GM12878 (cell line): ENCODE measurements around the gene MARVELD2. TPM values are rescaled to one million over a fixed set of nuclear protein-coding genes. Genes with fewer than 3 reads are reported as not detected.

ENCODE experiments used
- BACH1 ChIP-seq: fragments of 450-650 bp; IDR thresholded peaks from 2 replicates; pipeline ENCODE4 v1.6.1; 2017; ENCODE audit warnings: mild to moderate bottlenecking, borderline replicate concordance
- BCL11A ChIP-seq: IDR thresholded peaks from 2 replicates; pipeline ENCODE4 v1.6.1; 2011; ENCODE audit warnings: low read depth, low read length
- HCFC1 ChIP-seq: fragments of 150-350 bp; IDR thresholded peaks from 2 replicates; pipeline ENCODE4 v1.6.1; 2014; ENCODE audit warnings: low read length
- HDAC2 ChIP-seq: fragments of 200-600 bp; sonication (generic); IDR thresholded peaks from 2 replicates; pipeline ENCODE4 v1.6.1; 2017
- LARP7 ChIP-seq: fragments of 450-650 bp; IDR thresholded peaks from 2 replicates; pipeline ENCODE4 v1.6.1; 2017; ENCODE audit warnings: mild to moderate bottlenecking
- MEF2A ChIP-seq: IDR thresholded peaks from 2 replicates; pipeline ENCODE4 v1.6.1; 2011; ENCODE audit warnings: low read depth, mild to moderate bottlenecking, low read length, moderate library complexity; ENCODE audit not compliant: insufficient read depth
- MEF2B ChIP-seq: fragments of 450-650 bp; IDR thresholded peaks from 2 replicates; pipeline ENCODE4 v1.6.1; 2018; ENCODE audit warnings: mild to moderate bottlenecking, moderate library complexity; ENCODE audit not compliant: partially characterized antibody, poor library complexity, severe bottlenecking
- MTA2 ChIP-seq: fragments of 450-650 bp; IDR thresholded peaks from 2 replicates; pipeline ENCODE4 v1.6.1; 2016; ENCODE audit warnings: low read depth, mild to moderate bottlenecking, moderate library complexity
- NFYB ChIP-seq: IDR thresholded peaks from 2 replicates; pipeline ENCODE4 v1.6.1; 2011; ENCODE audit warnings: low read depth, mild to moderate bottlenecking, low read length, improper control_type of control experiment, moderate library complexity; ENCODE audit not compliant: insufficient read depth
- NR2C2 ChIP-seq: IDR thresholded peaks from 2 replicates; pipeline ENCODE4 v1.6.1; 2011; ENCODE audit warnings: borderline replicate concordance, low read depth; ENCODE audit not compliant: control insufficient read depth, insufficient read length
- NR2F1 ChIP-seq: fragments of 450-650 bp; conservative IDR thresholded peaks from 2 replicates; pipeline ENCODE4 v1.6.1; 2017; ENCODE audit warnings: mild to moderate bottlenecking
- NRF1 ChIP-seq: conservative IDR thresholded peaks from 2 replicates; pipeline ENCODE4 v1.6.1; 2011; ENCODE audit warnings: mild to moderate bottlenecking, low read depth, low read length, improper control_type of control experiment
- PAX8 ChIP-seq: fragments of 450-650 bp; IDR thresholded peaks from 2 replicates; pipeline ENCODE4 v1.6.1; 2017; ENCODE audit warnings: mild to moderate bottlenecking, moderate library complexity
- RAD21 ChIP-seq: IDR thresholded peaks from 2 replicates; pipeline ENCODE4 v1.6.1; 2011; ENCODE audit warnings: mild to moderate bottlenecking, low read depth, low read length, moderate library complexity; ENCODE audit not compliant: insufficient read depth
- RCOR1 ChIP-seq: conservative IDR thresholded peaks from 2 replicates; pipeline ENCODE4 v1.6.1; 2012; ENCODE audit warnings: low read depth, low read length, improper control_type of control experiment
- SPI1 ChIP-seq: IDR thresholded peaks from 2 replicates; pipeline ENCODE4 v1.6.1; 2011; ENCODE audit warnings: low read depth, mild to moderate bottlenecking, low read length, moderate library complexity, borderline replicate concordance; ENCODE audit not compliant: insufficient read depth
- ZNF24 ChIP-seq: fragments of 450-650 bp; IDR thresholded peaks from 2 replicates; pipeline ENCODE4 v1.6.1; 2017; ENCODE audit warnings: antibody characterized with exemption, mild to moderate bottlenecking
- polyA plus RNA-seq, 11 experiments: library from polyadenylated mRNA; depleted of rRNA in 4 of 11; unstranded in 6 of 11; stranded (reverse) in 5 of 11; fragments of >200 nt; fragmentation: Nextera tagmentation in 4 of 11; fragmentation: Illumina TruSeq in 1 of 11; extraction: Ambion mirVana in 4 of 11; extraction: Trizol in 1 of 11; gene quantifications; 1 replicate in 1 of 11; 2 replicates in 10 of 11; pipeline versions ENCODE4 v1.2.1 to v1.2.3, GENCODE V29; 2011 to 2016; ENCODE audit warnings: inconsistent platforms in 2 of 11, missing spikeins in 2 of 11, low read depth in 1 of 11
- total RNA-seq, 4 experiments: library from RNA; depleted of rRNA in 3 of 4; stranded (reverse); fragments of >200 nt in 3 of 4; fragmentation: Illumina TruSeq in 1 of 4; extraction: Trizol in 1 of 4; gene quantifications; 2 replicates each; pipeline versions ENCODE4 v1.2.1 to v1.2.3, GENCODE V29; 2013 to 2021
- TF ChIP-seq, protein P1 (sequence below): fragments of 150-350 bp; IDR thresholded peaks from 2 replicates; pipeline ENCODE4 v1.6.1; 2014; ENCODE audit warnings: mild to moderate bottlenecking, low read depth, low read length
- TF ChIP-seq, protein P2 (sequence below): fragments of 450-650 bp; IDR thresholded peaks from 2 replicates; pipeline ENCODE4 v1.6.1; 2016; ENCODE audit warnings: mild to moderate bottlenecking
- TF ChIP-seq, protein P3 (sequence below): fragments of 450-650 bp; IDR thresholded peaks from 2 replicates; pipeline ENCODE4 v1.6.1; 2017; ENCODE audit warnings: mild to moderate bottlenecking, low read depth, inconsistent platforms; ENCODE audit not compliant: poor library complexity, severe bottlenecking
- TF ChIP-seq, protein P4 (sequence below): fragments of 450-650 bp; conservative IDR thresholded peaks from 2 replicates; pipeline ENCODE4 v1.6.1; 2017; ENCODE audit warnings: mild to moderate bottlenecking, moderate library complexity

MARVELD2 gene
- total and polyA plus RNA-seq, 10 of the 15 experiments (the other 5 are each of a cell fraction or from before 2014, with no cell fraction given): 0.37 to 6.2 (median 3.8) TPM

DNA sequence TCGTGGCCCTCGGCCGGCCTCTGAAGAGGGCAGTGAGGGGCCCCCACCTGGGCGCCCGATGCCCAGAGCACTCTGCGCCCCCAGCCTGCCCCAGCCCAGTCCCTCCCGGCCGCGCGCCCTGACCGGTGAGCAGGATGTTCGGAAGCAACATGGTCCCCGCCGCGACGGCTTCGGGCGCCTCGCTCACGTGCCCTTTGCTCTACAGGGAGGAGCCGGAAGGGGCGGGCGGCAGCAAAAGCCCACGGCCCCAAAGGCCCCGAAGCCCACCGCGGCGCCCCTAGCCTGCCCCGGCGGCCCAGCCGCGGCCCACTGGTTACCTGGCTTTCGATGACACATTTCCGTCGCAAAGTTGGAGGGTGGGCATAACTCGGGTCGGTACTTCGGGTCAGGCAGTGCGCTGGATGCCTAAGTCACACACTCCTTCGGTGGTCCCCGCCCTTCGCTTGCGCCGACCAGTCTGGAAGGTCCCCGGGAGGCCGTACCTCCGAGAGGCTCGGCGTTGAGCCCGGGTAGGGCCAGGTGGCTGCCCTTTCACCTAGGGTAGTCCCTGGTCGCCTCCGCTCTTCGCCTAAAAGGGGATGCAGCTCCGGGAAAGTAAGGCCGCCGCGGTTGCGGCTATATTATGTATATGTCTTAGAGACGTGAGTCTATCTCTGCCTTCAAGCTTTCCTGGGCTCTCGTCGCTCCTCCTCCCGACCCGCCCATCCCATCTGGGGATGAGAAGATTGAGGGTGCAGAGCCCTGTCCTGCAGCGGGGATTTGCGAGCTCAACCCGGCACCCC is 45.4 kb upstream of the MARVELD2 start, which contains the start of the genes AK6, RAD17 and TAF9 (continued):
- TF ChIP-seq NFYB: 0 out of 2 replicates have a peak, but pooled peaks have one; percentile 27
- TF ChIP-seq BCL11A: 0 out of 2 replicates have a peak, but pooled peaks have one; percentile 21
- peak; percentile 66 for TF ChIP-seq MEF2B
- TF ChIP-seq, protein P1, sequence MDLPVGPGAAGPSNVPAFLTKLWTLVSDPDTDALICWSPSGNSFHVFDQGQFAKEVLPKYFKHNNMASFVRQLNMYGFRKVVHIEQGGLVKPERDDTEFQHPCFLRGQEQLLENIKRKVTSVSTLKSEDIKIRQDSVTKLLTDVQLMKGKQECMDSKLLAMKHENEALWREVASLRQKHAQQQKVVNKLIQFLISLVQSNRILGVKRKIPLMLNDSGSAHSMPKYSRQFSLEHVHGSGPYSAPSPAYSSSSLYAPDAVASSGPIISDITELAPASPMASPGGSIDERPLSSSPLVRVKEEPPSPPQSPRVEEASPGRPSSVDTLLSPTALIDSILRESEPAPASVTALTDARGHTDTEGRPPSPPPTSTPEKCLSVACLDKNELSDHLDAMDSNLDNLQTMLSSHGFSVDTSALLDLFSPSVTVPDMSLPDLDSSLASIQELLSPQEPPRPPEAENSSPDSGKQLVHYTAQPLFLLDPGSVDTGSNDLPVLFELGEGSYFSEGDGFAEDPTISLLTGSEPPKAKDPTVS: no peak
- TF ChIP-seq MTA2: no peak
- TF ChIP-seq RAD21: no peak
- TF ChIP-seq, protein P2, sequence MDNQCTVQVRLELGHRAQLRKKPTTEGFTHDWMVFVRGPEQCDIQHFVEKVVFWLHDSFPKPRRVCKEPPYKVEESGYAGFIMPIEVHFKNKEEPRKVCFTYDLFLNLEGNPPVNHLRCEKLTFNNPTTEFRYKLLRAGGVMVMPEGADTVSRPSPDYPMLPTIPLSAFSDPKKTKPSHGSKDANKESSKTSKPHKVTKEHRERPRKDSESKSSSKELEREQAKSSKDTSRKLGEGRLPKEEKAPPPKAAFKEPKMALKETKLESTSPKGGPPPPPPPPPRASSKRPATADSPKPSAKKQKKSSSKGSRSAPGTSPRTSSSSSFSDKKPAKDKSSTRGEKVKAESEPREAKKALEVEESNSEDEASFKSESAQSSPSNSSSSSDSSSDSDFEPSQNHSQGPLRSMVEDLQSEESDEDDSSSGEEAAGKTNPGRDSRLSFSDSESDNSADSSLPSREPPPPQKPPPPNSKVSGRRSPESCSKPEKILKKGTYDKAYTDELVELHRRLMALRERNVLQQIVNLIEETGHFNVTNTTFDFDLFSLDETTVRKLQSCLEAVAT: 0 out of 2 replicates have a peak, but pooled peaks have one; percentile 30
- TF ChIP-seq SPI1: no peak
- TF ChIP-seq HDAC2: no peak
- TF ChIP-seq NR2F1: peak; percentile 88
- 0 out of 2 replicates have a peak, but pooled peaks have one; percentile 31 for TF ChIP-seq RCOR1
- TF ChIP-seq PAX8: no peak
- TF ChIP-seq, protein P3, sequence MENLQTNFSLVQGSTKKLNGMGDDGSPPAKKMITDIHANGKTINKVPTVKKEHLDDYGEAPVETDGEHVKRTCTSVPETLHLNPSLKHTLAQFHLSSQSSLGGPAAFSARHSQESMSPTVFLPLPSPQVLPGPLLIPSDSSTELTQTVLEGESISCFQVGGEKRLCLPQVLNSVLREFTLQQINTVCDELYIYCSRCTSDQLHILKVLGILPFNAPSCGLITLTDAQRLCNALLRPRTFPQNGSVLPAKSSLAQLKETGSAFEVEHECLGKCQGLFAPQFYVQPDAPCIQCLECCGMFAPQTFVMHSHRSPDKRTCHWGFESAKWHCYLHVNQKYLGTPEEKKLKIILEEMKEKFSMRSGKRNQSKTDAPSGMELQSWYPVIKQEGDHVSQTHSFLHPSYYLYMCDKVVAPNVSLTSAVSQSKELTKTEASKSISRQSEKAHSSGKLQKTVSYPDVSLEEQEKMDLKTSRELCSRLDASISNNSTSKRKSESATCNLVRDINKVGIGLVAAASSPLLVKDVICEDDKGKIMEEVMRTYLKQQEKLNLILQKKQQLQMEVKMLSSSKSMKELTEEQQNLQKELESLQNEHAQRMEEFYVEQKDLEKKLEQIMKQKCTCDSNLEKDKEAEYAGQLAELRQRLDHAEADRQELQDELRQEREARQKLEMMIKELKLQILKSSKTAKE: no peak
- no peak for TF ChIP-seq MEF2A
- peak; percentile 77 for TF ChIP-seq BACH1
- no peak for TF ChIP-seq NRF1
- no peak for TF ChIP-seq NR2C2
- TF ChIP-seq, protein P4, sequence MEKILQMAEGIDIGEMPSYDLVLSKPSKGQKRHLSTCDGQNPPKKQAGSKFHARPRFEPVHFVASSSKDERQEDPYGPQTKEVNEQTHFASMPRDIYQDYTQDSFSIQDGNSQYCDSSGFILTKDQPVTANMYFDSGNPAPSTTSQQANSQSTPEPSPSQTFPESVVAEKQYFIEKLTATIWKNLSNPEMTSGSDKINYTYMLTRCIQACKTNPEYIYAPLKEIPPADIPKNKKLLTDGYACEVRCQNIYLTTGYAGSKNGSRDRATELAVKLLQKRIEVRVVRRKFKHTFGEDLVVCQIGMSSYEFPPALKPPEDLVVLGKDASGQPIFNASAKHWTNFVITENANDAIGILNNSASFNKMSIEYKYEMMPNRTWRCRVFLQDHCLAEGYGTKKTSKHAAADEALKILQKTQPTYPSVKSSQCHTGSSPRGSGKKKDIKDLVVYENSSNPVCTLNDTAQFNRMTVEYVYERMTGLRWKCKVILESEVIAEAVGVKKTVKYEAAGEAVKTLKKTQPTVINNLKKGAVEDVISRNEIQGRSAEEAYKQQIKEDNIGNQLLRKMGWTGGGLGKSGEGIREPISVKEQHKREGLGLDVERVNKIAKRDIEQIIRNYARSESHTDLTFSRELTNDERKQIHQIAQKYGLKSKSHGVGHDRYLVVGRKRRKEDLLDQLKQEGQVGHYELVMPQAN: peak; percentile 90
- peak; percentile 90 for TF ChIP-seq LARP7
- peak; percentile 75 for TF ChIP-seq HCFC1
- TF ChIP-seq ZNF24: no peak; the same call in 1 of the 2 replicates
